Liver (tissue), 9 donors: ENCODE measurements around the gene NOS1AP. TPM values are rescaled to one million over a fixed set of nuclear protein-coding genes. Genes with fewer than 3 reads are reported as not detected.
A peak's percentile ranks its signal among the peaks of the same experiment; 100 is the strongest.

ENCODE experiments used
- DNase-seq: peaks from one replicate; pipeline ENCODE4 v3.0.0-alpha.2; 2017; ENCODE audit warnings: low spot score
- H3K27ac ChIP-seq, 2 donors: one replicate each; pipeline ENCODE4 v1.7.0; 2013; ENCODE audit warnings: inconsistent platforms in 2 of 2, low read length in 2 of 2, control low read depth in 1 of 2, low read depth in 1 of 2, mild to moderate bottlenecking in 1 of 2
- H3K27me3 ChIP-seq, 4 donors: one replicate each; pipeline versions ENCODE4 v1.6.1 to v1.7.0; 2013; ENCODE audit warnings: low read length in 3 of 4, inconsistent platforms in 1 of 4, mild to moderate bottlenecking in 1 of 4, moderate library complexity in 1 of 4; ENCODE audit not compliant: control insufficient read depth in 4 of 4, insufficient read depth in 4 of 4
- H3K36me3 ChIP-seq, 4 donors: one replicate each; pipeline versions ENCODE4 v1.6.1 to v1.7.0; 2013; ENCODE audit warnings: low read length in 3 of 4, mild to moderate bottlenecking in 3 of 4, low read depth in 1 of 4, moderate library complexity in 1 of 4; ENCODE audit not compliant: control insufficient read depth in 4 of 4, insufficient read depth in 3 of 4
- H3K4me1 ChIP-seq, 4 donors: one replicate each; pipeline versions ENCODE4 v1.6.1 to v1.7.0; 2013; ENCODE audit warnings: low read length in 3 of 4, mild to moderate bottlenecking in 3 of 4, moderate library complexity in 1 of 4; ENCODE audit not compliant: control insufficient read depth in 4 of 4, insufficient read depth in 4 of 4
- H3K4me3 ChIP-seq, 3 donors: one replicate each; pipeline versions ENCODE4 v1.6.1 to v1.7.0; 2013; ENCODE audit warnings: low read length in 3 of 3, control low read depth in 1 of 3, low read depth in 1 of 3, mild to moderate bottlenecking in 1 of 3
- H3K9ac ChIP-seq, 2 donors: one replicate each; pipeline ENCODE4 v1.7.0; 2013; ENCODE audit warnings: low read length in 2 of 2, mild to moderate bottlenecking in 2 of 2, moderate library complexity in 2 of 2, control low read depth in 1 of 2, low read depth in 1 of 2
- H3K9me3 ChIP-seq, 4 donors: one replicate each; pipeline versions ENCODE4 v1.6.1 to v1.7.0; 2013; ENCODE audit warnings: low read length in 3 of 4; ENCODE audit not compliant: control insufficient read depth in 4 of 4
- EGR1 ChIP-seq, 2 donors: IDR thresholded peaks; 2 replicates each; pipeline ENCODE4 v1.6.1; 2016 to 2018; ENCODE audit warnings: antibody characterized with exemption in 2 of 2, low read depth in 2 of 2
- FOXA1 ChIP-seq: IDR thresholded peaks from 2 replicates; pipeline ENCODE4 v1.6.1; 2016; ENCODE audit warnings: antibody characterized with exemption
- FOXA2 ChIP-seq: IDR thresholded peaks from 2 replicates; pipeline ENCODE4 v1.6.1; 2016; ENCODE audit warnings: antibody characterized with exemption
- HNF4A ChIP-seq, 2 donors: conservative IDR thresholded peaks; 2 replicates each; pipeline ENCODE4 v1.6.1; 2016; ENCODE audit warnings: antibody characterized with exemption in 2 of 2, mild to moderate bottlenecking in 2 of 2
- HNF4G ChIP-seq: IDR thresholded peaks from 2 replicates; pipeline ENCODE4 v1.6.1; 2016; ENCODE audit warnings: antibody characterized with exemption
- JUND ChIP-seq, 2 donors: IDR thresholded peaks; 2 replicates each; pipeline ENCODE4 v1.6.1; 2016; ENCODE audit warnings: antibody characterized with exemption in 2 of 2
- MAX ChIP-seq: IDR thresholded peaks from 2 replicates; pipeline ENCODE4 v1.6.1; 2016; ENCODE audit warnings: antibody characterized with exemption
- NR2F2 ChIP-seq: IDR thresholded peaks from 2 replicates; pipeline ENCODE4 v1.6.1; 2016; ENCODE audit warnings: antibody characterized with exemption
- RAD21 ChIP-seq, 2 donors: IDR thresholded peaks; 2 replicates each; pipeline ENCODE4 v1.6.1; 2016; ENCODE audit warnings: antibody characterized with exemption in 2 of 2, mild to moderate bottlenecking in 2 of 2
- RXRA ChIP-seq, 2 donors: IDR thresholded peaks; 2 replicates each; pipeline ENCODE4 v1.6.1; 2017 to 2018; ENCODE audit warnings: antibody characterized with exemption in 2 of 2, mild to moderate bottlenecking in 1 of 2
- SP1 ChIP-seq: IDR thresholded peaks from 2 replicates; pipeline ENCODE4 v1.6.1; 2018; ENCODE audit warnings: antibody characterized with exemption, mild to moderate bottlenecking
- TAF1 ChIP-seq: conservative IDR thresholded peaks from 2 replicates; pipeline ENCODE4 v1.6.1; 2016; ENCODE audit warnings: antibody characterized with exemption, mild to moderate bottlenecking
- YY1 ChIP-seq: IDR thresholded peaks from 2 replicates; pipeline ENCODE4 v1.6.1; 2016; ENCODE audit warnings: antibody characterized with exemption, mild to moderate bottlenecking
- WGBS: extraction: QIAGEN DNeasy Blood & Tissue Kit; methylation state at CpG from one replicate; pipeline ENCODE4 v1.1.7; 2013; 5-methylcytosine and 5-hydroxymethylcytosine counted together
- polyA plus RNA-seq, 2 donors: library from polyadenylated mRNA; stranded (reverse) in 1 of 2; unstranded in 1 of 2; fragments of 200-250 nt in 1 of 2; fragments of >200 nt in 1 of 2; fragmentation: Nextera tagmentation in 1 of 2; extraction: Ambion mirVana in 1 of 2; gene quantifications; one replicate each; pipeline versions ENCODE4 v1.2.1 to v1.2.3, GENCODE V29; 2013 to 2015
- total RNA-seq, 2 donors: library from RNA; depleted of rRNA; stranded (reverse); fragments of >200 nt; gene quantifications; one replicate each; pipeline ENCODE4 v1.2.3, GENCODE V29; 2014
- TF ChIP-seq, protein P1 (sequence below): IDR thresholded peaks from 2 replicates; pipeline ENCODE4 v1.6.1; 2016; ENCODE audit warnings: antibody characterized with exemption
- TF ChIP-seq, protein P2 (sequence below): fragments of 150-350 bp; IDR thresholded peaks from 2 replicates; pipeline ENCODE4 v1.5.1; 2017; ENCODE audit warnings: improper control_type of control experiment, low read depth, low read length; ENCODE audit not compliant: missing input control
- TF ChIP-seq, protein P3 (sequence below): IDR thresholded peaks from 2 replicates; pipeline ENCODE4 v1.6.1; 2016; ENCODE audit warnings: antibody characterized with exemption
- TF ChIP-seq, protein P4 (sequence below): IDR thresholded peaks from 2 replicates; pipeline ENCODE4 v1.6.1; 2016; ENCODE audit warnings: antibody characterized with exemption, mild to moderate bottlenecking
- donor health status: healthy.
- donor health status: healthy.
- donor health status: healthy.
- donor health status: healthy.
- donor health status: healthy.

NOS1AP gene
- total and polyA plus RNA-seq, 4 donors, result 1.4 to 13.0 (median 4.5) TPM

DNA sequence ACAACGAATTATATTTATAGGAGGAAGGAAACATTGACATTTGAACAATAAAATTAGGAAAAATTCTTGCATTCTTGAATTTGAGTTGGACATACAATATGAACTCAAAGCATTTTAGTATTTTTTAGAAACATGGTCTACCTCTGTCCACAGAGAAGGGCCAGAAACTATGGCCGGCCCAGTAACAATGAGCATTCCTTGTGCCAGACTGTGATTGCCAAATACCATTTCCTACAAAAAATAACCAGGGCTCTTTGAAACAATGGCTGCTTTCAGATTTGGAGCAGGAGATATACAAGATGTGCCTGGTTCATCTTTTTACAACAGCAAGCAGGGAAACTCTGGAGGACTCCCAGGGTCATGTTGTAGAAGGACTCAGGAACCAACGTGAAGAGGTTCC lies 38.4 kb downstream of the NOS1AP start:
- H3K27me3 ChIP-seq, result no peaks in the 10 kb centered on the region
- peak overlapping the region; percentile 61 to 62 for H3K27ac ChIP-seq
- peaks cover 0 to 4% (median 0%) of the 10 kb centered on the region in 4 donors for H3K36me3 ChIP-seq
- no peak overlapping the region for H3K9ac ChIP-seq
- no peak overlapping the region for H3K4me3 ChIP-seq
- 53% methylated on average over 3 of the region's 3 CpGs for WGBS
- H3K9me3 ChIP-seq, result no peaks in the 10 kb centered on the region
- DNase-seq, result no peak
- H3K4me1 ChIP-seq, result peaks cover 3 to 22% (median 7%) of the 10 kb centered on the region in 4 donors
- TF ChIP-seq EGR1 (IDR thresholded peaks at IDR 0.05; ENCODE audit: low read depth in 2 of 2) (no peak), HNF4A (conservative IDR thresholded peaks at IDR 0.05) (no peak), FOXA1 (no peak), RAD21 (IDR thresholded peaks at IDR 0.05) (no peak), HNF4G (no peak), JUND (IDR thresholded peaks at IDR 0.05) (no peak), FOXA2 (no peak), MAX (no peak), SP1 (no peak), NR2F2 (no peak), TAF1 (no peak)
- TF ChIP-seq, protein P1, sequence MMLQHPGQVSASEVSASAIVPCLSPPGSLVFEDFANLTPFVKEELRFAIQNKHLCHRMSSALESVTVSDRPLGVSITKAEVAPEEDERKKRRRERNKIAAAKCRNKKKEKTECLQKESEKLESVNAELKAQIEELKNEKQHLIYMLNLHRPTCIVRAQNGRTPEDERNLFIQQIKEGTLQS, result no peak
- TF ChIP-seq, protein P2, sequence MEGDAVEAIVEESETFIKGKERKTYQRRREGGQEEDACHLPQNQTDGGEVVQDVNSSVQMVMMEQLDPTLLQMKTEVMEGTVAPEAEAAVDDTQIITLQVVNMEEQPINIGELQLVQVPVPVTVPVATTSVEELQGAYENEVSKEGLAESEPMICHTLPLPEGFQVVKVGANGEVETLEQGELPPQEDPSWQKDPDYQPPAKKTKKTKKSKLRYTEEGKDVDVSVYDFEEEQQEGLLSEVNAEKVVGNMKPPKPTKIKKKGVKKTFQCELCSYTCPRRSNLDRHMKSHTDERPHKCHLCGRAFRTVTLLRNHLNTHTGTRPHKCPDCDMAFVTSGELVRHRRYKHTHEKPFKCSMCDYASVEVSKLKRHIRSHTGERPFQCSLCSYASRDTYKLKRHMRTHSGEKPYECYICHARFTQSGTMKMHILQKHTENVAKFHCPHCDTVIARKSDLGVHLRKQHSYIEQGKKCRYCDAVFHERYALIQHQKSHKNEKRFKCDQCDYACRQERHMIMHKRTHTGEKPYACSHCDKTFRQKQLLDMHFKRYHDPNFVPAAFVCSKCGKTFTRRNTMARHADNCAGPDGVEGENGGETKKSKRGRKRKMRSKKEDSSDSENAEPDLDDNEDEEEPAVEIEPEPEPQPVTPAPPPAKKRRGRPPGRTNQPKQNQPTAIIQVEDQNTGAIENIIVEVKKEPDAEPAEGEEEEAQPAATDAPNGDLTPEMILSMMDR, result no peak
- TF ChIP-seq, protein P3, sequence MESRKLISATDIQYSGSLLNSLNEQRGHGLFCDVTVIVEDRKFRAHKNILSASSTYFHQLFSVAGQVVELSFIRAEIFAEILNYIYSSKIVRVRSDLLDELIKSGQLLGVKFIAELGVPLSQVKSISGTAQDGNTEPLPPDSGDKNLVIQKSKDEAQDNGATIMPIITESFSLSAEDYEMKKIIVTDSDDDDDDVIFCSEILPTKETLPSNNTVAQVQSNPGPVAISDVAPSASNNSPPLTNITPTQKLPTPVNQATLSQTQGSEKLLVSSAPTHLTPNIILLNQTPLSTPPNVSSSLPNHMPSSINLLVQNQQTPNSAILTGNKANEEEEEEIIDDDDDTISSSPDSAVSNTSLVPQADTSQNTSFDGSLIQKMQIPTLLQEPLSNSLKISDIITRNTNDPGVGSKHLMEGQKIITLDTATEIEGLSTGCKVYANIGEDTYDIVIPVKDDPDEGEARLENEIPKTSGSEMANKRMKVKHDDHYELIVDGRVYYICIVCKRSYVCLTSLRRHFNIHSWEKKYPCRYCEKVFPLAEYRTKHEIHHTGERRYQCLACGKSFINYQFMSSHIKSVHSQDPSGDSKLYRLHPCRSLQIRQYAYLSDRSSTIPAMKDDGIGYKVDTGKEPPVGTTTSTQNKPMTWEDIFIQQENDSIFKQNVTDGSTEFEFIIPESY, result no peak

- Histone ChIP-seq H3K27ac (peak overlapping the region; percentile 61 to 62), H3K36me3 (peaks cover 0 to 4% (median 0%) of the 10 kb centered on the region in 4 donors), H3K9ac (no peak overlapping the region), H3K4me3 (no peak overlapping the region), H3K27me3 (no peaks in the 10 kb centered on the region), H3K9me3 (no peaks in the 10 kb centered on the region), H3K4me1 (peaks cover 3 to 19% (median 7%) of the 10 kb centered on the region in 4 donors)
- DNase-seq, result no peak
- TF ChIP-seq FOXA1, result no peak
- peak in 1 of 2 donors; percentile 17 for TF ChIP-seq RAD21 (IDR thresholded peaks at IDR 0.05)
- TF ChIP-seq, protein P4, sequence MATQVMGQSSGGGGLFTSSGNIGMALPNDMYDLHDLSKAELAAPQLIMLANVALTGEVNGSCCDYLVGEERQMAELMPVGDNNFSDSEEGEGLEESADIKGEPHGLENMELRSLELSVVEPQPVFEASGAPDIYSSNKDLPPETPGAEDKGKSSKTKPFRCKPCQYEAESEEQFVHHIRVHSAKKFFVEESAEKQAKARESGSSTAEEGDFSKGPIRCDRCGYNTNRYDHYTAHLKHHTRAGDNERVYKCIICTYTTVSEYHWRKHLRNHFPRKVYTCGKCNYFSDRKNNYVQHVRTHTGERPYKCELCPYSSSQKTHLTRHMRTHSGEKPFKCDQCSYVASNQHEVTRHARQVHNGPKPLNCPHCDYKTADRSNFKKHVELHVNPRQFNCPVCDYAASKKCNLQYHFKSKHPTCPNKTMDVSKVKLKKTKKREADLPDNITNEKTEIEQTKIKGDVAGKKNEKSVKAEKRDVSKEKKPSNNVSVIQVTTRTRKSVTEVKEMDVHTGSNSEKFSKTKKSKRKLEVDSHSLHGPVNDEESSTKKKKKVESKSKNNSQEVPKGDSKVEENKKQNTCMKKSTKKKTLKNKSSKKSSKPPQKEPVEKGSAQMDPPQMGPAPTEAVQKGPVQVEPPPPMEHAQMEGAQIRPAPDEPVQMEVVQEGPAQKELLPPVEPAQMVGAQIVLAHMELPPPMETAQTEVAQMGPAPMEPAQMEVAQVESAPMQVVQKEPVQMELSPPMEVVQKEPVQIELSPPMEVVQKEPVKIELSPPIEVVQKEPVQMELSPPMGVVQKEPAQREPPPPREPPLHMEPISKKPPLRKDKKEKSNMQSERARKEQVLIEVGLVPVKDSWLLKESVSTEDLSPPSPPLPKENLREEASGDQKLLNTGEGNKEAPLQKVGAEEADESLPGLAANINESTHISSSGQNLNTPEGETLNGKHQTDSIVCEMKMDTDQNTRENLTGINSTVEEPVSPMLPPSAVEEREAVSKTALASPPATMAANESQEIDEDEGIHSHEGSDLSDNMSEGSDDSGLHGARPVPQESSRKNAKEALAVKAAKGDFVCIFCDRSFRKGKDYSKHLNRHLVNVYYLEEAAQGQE, result no peak
- TF ChIP-seq RXRA (IDR thresholded peaks at IDR 0.05), result peak in 1 of 2 donors; percentile 41
- no peak for TF ChIP-seq TAF1
- TF ChIP-seq, protein P3, result no peak
- TF ChIP-seq YY1, result peak; percentile 82
- TF ChIP-seq HNF4G, result no peak
- TF ChIP-seq HNF4A (conservative IDR thresholded peaks at IDR 0.05), result peak in 1 of 2 donors; percentile 19
- TF ChIP-seq, protein P2, result no peak
- TF ChIP-seq JUND (IDR thresholded peaks at IDR 0.05), result no peak
- peak; percentile 9 for TF ChIP-seq FOXA2
These were observed 38.9 kb downstream of the NOS1AP start for GRCh38 chr1:162108426-162108825.
